Activated CD4-positive, alpha-beta T cell treated with anti-CD3 and anti-CD28 coated beads for 1 hour (primary cell): ENCODE results near the gene RIBC2.
"Not testable (repeated sequence)": the region's sequence is repeated elsewhere in the genome, so short reads cannot be mapped to it uniquely, and the experiment has no call there.

ENCODE experiments used
- DNase-seq: peaks from one replicate; pipeline ENCODE4 v3.0.0-alpha.2; 2020

The RIBC2 gene

DNA sequence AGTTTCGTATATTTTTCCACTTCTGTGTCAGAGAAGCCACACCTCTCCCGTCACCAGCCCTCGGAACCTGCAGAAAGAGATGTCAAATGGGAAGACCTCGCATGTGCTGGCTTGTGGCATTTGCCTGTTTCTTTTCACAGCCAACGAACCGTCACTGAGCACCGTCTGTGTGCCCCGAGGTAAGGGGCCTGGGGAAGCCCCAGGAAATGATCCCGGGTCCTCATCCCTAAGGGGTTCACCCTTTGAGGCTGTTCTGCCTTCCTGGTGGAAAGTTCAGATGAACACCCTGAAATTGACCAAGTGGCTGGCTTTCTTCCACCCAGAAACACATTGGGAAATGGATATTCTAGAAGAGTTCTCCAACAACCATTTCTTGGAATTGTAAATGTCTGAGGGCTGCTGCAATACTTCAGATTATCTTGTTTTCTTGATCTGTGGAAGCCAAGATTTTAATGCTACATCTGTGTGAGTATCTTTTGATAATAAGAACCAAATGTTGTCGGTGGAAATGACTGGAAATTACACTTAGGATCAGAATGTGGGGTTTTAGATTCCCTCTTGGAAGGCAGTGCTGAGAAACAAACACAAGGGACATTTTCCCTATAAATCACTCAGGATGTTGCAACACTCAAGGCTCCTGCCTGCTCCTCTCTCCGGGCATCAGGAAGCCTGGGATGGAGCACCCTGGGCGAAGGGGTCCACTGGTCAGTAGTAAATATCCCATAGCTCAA, 37.6 kb downstream of the RIBC2 start:
- no peak for DNase-seq

DNA sequence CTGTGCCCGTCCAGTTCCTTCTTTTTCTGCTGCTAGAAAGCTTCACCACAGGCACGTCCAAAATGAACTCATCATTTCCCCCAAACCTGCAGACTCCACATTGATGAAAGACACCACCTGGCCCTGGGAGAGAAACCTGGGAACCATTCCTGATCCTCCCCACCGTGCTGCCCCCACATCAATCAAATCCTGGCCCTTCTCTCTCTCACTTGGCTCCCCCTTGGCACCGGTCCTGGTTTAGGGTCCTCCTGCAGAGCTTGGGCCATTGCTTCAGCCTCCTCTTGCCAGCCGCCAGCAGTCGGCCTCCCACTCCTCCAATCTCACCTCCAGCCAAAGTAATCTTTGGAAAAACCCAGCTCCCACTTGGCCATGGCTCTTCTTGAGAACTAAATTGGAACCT, 38.5 kb downstream of the RIBC2 start:
- DNase-seq, result no peak

DNA sequence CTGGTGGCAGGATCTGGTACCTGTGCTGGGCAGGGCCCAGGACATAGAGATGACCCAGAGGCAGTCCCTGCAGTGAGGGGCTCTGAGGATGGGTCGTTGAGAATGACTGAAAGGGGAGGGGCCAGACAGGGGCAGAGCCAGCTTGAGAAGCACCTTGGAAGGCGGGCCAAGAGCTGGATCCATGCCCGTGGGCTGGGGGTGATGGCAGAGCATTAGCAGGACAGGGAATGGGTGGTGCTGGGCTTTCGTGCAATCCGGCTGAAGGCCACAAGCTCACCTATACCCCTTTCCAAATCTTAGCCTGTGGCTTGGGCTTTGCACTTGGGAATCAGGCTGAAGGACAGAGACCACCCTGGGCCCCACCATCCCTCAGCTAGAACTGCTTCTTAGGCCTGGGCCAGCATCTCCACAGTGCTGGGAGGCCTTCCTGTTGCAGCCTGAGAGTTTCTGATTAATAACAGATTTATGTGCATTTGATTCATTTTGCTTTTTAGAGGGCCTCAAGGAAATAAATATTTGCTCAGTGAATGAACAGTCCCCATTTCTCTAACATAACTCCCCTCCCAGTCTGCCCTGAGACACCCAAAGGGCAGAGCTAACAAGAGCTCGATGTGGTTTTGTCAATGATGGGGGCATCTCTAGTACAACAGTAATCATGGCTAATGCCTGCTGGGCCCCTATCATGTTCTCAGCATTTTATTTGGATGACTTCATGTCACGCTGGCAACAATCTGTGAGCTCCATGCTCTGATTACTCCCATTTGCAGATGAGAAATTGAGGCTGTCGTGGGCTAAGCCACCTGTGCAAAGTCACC, 39.3 kb downstream of the RIBC2 start:
- no peak for DNase-seq

DNA sequence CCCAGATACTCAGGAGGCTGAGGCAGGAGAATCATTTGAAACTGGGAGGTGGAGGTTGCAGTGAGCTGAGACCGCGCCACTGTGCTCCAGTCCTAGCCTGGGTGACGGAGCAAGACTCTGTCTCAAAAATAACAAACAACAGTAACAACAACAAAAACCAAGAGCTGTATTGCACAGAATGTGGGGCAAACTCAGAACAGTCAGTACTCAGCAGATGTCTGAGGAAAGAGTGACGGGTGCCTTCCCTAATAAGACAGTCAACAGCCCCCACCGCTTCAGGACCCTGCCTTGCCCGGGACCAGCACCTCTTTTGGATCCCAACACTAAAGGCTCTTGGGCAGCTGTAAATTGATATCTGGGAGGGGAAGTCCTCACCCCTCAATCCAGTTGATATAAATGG, 40.3 kb downstream of the RIBC2 start:
- no peak for DNase-seq

DNA sequence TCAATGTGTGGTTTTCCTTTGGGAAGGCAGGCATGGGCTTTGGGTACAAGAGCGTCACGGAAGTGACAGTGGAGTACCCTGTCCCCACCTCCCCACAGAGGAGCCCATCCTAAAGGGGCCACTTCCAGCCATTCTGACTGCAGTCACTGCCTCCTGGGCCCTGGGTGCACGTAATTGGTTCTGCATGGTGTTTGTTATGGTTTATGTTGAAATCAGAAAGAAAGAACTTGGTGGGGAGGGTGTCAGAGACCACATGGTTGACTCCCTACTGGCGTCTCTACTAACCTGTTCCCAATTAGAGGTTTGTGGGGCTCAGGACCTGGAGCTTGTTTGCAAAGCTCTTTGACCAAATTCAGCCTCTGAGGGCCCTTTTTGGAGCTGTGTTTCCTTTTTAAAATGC, 40.8 kb downstream of the RIBC2 start:
- no peak for DNase-seq

DNA sequence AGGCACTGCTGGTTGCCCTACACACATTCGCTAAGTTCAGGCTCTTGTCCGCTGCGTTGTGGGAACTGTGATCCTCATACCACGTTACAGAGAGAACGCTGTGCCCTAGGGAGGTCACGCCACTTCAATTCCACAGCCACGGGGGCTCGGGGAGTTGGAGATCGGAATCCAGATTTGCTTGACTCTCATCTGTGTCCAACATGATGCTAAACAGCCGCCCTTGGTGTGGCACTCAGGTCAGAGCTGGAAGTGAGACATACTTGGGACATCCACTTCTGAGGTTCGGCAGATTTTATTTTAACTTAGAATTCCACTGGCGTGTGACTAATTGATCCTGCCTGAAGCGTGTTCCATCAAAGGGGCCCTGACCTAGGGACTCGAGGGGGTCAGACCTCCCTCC, 41.7 kb downstream of the RIBC2 start:
- DNase-seq, result no peak

DNA sequence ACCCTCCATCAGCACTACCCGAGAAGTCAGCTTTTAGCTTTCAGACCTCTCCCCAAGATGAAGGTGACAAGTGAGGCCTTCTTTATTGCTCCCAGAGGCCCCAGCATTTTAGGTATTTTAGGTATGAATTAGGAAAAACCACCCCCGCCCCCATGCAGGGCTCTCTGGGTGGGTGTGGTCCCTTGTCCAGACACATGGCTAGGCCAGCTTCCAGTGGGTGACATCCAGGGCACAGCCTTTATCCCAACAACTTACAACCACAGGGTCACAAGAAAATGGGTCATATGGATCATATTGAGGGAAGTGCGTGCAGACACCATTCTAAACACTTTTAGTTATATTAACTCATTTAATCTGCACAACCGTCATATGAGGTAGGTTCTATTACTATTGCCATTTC, 42.1 kb downstream of the RIBC2 start:
- no peak for DNase-seq

DNA sequence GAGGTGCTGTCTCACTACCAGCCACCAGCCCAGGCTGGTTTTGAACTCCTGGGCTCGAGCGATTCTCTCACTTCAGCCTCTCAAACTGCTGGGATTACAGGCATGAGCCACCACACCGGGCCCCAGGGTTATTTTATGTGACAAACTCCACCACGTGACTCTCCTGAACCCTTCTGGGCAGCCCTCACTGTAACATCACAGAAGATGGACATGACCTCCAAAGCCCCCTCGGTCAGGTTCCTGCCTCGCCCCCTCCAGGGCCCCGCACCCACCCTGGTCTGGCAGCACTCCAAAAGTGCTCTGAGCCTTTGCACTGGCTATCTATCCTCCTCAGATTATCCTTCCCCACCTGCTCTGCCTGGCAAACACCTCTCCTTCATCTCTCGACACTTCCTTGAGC, 43.3 kb downstream of the RIBC2 start:
- DNase-seq, result no peak

DNA sequence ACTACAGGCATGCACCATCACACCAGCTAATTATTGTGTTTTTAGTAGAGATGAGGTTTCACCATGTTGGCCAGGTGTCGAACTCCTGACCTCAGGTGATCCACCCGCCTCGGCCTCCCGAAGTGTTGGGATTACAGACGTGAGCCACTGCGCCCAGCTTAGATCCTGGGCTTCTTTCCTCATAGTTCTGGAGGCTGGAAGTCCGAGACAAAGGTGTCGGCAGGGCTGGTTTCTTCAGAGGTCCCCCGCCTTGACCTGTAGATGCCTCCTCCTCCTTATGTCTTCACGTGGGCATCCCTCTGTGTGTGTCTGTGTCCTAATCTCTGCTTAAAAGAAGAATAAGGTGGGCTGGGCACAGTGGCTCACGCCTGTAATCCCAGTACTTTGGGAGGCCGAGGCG, 45.0 kb downstream of the RIBC2 start:
- no peak for DNase-seq

DNA sequence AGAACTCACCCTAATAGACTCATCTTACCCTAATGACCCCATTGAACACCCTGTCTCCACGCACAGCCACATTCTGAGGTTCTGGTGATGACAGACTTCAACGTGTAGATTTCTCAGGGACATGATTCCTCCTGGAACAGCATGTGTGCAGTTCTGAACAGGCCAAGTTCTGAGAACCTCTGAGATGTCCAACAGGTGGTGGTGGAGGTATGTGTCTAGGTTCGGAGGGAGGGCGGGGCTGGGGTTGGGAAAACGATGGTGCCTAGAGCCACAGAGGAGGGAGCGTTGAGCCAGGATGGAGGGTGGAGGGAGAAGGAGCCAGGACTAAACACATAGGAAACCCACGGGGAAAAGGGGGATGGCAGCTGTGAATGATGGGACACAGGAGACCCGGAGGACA, 45.7 kb downstream of the RIBC2 start:
- DNase-seq, result no peak

DNA sequence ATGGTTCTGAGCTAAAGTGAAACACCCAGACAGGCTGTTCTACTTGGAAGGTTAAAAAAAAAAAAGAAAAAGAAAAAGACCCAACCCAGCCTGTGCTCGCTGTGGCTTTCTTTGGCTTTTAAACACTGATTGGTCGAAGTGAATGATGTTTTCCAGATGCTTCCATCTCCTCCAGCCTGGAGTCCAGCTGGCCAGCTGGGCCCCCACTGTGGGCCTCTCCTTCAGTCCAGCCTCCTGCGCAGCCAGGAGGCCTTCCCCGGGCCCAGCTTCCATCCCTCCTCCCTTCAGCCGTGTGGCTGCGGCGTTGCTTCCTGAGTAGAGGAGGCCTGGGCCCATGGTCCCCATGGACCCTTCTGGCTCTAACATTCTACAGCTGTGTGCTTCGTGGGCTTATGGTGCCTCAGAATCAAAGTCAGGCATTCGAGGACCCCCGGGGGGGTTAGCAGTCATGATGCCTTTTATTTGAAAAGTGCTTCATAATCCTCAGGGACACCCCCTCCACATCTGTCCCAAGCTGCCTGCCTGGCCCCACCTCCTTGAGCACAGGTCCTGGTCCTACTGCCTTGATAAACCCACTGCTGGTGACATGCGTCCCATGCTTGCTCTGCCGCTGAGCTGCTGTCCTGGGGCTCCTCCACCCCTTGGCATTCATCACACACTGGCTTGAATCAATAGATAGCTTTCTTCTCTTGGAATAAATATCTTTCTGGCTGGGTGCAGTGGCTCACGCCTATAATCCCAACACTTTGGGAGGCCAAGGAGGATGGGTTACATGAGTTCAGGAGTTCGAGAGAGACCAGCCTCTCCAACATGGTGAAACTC, 47.0 kb downstream of the RIBC2 start:
- no peak for DNase-seq

DNA sequence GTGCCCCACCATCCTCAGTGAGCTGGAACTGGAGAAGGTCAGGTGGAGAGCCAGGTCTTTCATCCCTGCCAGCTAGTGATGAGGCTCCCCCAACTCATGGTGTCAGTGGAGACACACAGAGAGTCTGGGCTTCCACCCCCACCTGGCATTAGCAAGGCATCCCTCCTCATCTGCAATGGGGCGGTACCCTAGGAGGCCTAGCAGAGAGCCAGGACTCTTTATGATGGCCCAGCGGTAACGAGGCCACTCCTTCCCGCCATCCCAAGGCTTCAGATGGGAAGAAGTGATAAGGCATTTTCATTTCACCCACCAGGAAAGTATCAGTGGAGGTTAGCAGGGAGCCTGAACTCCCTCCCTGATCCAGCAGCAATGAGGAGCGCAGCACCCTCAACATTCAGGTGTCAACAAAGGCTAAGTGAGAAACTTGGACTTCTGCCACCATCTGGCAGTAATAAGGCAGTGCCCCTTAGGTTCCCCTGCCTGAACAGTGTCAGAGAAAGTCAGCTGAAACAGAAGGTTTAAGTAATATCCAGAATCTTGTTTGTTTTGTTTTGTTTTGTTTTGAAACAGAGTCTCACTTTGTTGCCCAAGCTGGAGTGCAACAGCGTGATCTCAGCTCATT, 48.7 kb downstream of the RIBC2 start:
- no peak for DNase-seq

DNA sequence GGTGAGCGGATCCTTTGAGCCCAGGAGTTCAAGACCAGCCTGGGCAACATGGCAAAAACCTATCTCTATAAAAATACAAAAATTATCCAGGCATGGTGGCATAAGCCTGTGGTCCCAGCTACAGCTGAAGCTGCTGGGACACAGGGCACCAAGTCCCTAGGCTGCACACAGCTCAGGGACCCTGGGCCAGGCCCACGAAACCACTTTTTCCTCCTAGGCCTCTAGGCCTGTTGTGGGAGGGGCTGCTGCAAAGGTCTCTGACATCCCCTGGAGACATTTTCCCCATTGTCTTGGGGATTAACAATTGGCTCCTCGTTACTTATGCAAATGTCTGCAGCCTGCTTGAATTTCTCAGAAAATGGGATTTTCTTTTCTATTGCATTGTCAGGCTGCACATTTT, 50.2 kb downstream of the RIBC2 start:
- DNase-seq, result not testable (repeated sequence)

DNA sequence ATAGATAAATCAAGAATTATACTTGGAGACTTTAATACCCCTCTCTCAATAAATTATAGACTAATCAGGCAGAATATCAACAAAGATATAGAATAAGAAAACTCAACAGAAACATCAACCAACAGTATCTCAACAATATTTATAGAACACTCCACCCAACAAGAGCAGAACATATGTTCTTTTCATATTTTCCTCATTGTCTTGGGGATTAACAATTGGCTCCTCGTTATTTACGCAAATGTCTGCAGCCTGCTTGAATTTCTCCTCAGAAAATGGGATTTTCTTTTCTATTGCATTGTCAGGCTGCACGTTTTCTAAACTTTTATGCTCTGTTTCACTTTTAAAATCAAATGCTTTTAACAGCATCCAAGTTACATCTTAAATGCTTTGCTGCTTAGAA, 52.1 kb downstream of the RIBC2 start:
- no peak for DNase-seq

DNA sequence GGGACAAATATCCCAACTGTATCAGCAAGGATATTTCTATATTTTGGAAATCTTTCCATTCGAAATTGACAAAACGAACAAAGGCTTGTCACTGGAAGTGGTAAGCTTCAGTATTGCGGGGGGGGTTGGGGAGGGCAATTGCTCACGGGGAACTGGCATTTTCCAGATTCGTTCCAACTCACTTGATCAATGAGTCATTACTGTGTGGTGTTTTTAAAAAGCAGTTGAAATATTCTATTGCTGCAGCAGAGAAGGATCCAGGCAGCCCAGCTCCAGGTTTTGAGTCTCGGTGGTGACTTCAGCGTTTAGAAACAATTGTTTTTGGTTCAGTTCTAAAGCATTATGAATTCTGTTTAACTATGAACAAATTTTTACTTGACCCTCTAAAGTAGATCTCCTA, 55.4 kb downstream of the RIBC2 start:
- no peak for DNase-seq

DNA sequence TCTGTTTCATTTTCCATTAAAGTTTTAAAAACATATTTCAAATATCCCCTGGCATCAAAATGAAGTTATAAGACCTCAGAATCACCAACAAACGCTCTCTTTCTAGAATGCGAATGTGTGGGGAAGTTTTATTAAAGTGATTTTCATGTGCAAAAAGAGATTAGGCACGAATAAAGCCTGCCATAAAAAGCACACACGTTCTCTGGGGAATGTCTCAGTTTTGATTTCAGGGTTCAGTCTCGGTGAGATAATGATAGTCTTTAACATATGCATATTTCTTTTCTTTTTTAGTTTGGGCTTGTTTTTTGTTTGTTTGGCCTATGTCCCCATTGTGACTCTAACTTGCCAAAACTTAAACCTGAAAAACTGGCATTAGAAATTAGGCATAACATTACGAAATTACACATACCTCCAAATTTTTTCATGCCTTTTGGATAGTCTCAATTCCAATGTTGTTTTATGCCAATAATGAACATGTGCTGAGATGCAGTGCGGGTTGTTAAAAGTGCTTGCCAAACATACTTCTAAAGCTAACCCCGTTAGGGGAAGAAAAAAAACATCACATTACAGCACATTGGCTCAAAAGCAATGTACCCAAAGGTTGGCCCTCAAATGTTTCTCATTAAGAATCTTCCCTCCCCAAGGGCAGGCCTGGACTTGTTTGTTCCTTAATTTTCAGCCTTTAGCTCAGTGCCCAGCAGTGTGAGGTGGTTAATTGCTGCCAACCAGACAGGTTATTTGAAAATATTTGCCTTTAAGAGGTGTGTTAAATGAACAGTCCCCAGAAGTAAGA, 56.0 kb downstream of the RIBC2 start:
- no peak for DNase-seq

DNA sequence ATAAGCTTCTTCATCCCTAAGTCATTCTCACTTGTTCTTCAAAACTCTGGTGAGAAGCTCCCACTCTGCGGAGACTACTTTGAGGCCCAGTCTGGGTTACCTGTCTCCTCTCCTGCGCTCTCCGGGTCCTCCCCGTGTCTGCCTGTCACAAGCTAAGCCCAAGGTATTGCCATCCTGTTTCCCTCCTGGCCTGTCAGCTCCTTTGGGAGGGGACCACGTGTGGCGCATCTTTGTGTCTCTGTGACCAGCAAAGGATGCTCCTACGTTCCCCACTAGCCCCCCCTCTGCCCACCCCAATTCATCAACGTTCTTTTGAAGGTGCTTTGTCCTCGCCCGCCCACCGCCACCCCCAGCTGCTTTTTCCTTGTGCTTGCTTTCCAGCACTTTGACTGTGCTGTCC, 57.4 kb downstream of the RIBC2 start:
- no peak for DNase-seq

DNA sequence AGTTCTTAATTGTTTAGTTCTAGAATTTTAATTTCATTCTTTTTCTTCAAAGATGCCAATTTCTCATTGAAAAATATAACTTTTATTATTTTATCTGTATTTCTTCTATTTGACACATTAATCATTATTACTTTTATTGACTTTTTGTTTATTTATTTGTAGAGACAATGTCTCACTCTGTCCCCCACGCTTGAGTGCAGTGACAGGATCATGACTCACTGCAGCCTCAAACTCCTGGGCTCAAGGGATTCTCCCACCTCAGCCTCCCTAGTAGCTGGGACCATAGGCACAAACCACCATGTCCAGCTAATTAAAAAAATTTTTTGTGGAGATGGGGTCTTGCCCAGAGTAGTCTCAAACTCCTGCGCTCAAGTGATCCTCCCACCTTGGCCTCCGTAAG, 58.9 kb downstream of the RIBC2 start:
- DNase-seq, result no peak

DNA sequence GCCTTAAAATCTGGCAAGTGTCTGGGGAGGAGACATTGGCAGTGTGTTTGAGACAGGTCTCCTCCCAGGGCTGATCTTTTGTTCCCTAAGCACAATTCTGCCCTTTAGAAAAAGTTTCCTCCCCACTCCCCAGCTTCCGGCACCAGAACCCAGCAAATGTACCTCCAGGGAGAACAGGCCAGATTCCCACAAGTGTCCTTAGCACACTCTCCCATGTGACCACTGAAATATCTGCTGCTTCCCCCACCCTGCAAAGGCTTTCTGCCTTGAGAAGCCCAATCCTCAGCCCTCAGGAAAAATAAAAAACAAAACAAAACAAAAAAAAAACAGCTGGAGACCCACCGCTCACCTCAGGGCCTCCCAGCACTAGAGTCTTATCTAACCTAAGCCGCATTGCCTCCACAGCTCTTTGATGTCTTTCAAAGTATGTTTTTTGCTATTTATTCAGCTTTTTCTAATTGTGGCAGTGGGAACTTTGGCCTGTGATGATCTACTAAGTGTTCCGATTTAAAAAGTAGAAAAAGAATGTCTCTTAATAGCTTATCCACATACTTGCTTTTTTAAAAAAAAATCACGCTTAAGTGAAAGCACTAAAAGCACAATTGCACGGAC, 60.2 kb downstream of the RIBC2 start:
- DNase-seq, result no peak

DNA sequence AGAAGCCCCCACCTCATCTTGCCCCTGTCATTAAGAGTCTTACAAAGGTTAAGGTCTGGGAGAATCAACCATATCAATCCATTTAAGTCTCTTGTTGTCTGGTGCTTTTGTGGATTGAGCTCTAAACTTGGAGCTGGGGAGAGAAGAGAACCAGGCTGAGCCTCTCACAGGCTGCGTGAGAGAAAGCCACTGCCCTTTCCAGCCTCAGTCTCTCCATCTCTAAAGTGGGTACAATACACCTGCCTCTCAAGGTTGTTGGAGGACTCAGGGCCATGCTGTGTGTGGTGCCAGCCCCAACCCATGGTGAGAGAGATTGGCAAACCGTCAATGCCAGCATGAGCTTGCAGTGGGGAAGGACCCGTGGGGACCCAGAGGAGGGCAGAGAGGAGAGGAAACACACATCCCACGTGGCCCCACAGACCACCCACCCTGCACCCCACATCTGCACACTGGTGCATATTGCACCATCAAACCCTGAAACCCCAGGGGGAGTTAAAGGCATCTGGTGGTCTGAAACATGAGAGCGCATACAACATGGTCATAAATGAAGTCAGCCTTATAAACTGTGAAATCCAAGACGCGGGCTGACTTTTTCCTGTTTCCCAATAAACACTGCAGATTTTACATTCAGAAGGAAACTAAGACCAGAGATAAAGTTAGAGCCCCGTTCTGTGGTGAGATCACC, 61.7 kb downstream of the RIBC2 start:
- DNase-seq, result no peak

DNA sequence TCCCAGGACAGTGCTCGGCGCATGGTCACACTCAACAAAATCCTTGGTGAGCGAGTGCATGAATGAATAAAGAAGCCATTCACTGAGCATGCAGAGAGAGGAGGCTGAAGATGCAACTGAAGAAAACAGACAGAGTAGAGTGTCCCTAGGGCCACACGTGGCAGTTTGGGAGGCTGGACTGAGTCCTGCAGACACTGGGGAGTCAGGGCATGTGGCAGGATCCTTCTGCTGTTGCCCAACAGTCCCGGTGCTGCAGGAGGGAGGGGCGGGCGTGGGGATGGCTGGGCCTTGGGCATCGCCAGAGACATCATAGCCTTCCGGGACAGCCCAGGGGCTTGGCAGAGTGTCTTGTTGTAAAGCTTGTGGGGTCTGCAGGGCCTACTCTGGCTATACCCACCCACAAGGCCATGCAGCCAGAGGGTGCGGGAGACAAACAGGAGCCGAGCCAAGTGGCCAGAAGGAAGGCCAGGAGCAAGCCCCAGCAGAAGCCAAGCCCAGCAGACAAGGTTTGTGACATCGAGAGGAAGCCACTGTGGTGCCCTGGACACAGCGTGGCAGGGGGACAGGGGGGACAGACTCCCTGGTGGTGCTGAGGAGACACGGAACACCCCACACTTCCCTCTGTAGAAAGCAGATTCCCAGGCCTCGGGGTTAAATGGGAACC, 62.5 kb downstream of the RIBC2 start:
- no peak for DNase-seq
